Measurements from ENCODE around the gene GRIA4.

GRCh38 chr11:105910095-105910715, 300.3 kb downstream of the GRIA4 start:
- no peak for TF ChIP-seq EZH2phosphoT487 (IDR thresholded peaks at IDR 0.05; ENCODE audit: low read depth, severe bottlenecking, unreplicated experiment)
- TF ChIP-seq, protein P1, sequence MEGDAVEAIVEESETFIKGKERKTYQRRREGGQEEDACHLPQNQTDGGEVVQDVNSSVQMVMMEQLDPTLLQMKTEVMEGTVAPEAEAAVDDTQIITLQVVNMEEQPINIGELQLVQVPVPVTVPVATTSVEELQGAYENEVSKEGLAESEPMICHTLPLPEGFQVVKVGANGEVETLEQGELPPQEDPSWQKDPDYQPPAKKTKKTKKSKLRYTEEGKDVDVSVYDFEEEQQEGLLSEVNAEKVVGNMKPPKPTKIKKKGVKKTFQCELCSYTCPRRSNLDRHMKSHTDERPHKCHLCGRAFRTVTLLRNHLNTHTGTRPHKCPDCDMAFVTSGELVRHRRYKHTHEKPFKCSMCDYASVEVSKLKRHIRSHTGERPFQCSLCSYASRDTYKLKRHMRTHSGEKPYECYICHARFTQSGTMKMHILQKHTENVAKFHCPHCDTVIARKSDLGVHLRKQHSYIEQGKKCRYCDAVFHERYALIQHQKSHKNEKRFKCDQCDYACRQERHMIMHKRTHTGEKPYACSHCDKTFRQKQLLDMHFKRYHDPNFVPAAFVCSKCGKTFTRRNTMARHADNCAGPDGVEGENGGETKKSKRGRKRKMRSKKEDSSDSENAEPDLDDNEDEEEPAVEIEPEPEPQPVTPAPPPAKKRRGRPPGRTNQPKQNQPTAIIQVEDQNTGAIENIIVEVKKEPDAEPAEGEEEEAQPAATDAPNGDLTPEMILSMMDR (IDR thresholded peaks at IDR 0.05; ENCODE audit: poor library complexity), result no peak
